ENCODE results near the gene ZEB1.

Gene ZEB1

DNA sequence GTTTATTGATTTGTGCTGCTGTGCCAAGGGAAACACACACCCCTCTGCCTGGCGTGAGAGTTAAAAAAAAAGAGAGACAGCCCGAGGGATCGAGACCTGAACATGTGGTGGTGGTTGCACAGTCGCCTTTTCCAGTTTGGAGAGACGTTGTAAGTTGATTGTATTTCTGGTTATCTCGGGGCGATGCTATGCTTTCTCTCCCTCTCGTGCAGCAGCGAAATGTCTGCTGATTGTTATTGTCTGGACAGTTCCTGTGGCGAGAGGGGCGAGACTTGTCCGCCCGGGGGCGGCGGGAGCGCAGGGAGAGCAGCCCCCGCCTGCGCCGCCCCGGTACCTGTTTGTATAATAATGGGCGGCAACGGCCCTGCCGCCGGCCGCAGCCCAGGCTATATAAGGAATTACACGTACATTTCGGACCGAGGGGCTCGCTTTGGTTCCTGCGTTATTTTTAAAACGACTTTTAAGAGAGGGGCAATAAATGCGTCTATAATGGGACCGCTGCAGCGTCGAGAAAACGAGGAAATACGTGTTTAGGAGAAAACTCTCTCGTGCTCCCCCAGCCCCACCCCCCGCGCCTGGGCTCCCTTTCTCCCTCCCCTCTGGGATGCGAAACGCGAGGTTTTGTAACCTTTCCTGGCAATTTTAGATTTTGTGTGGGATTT, 1.7 kb downstream of the ZEB1 start:
- Histone ChIP-seq H3K4me3 (ENCODE audit: low read length) (peak overlapping the region; percentile 32), H3K9me3 (ENCODE audit: control insufficient read depth, low read length) (no peaks in the 10 kb centered on the region), H3K36me3 (ENCODE audit: control insufficient read depth, insufficient read depth, low read length) (no peaks in the 10 kb centered on the region), H3K27me3 (ENCODE audit: control insufficient read depth, insufficient read depth, low read length) (peaks cover 27% of the 10 kb centered on the region), H3K9ac (ENCODE audit: low read length) (peak overlapping the region; percentile 57), H3K4me1 (ENCODE audit: control insufficient read depth, insufficient read depth, low read length) (peaks cover 10% of the 10 kb centered on the region)

DNA sequence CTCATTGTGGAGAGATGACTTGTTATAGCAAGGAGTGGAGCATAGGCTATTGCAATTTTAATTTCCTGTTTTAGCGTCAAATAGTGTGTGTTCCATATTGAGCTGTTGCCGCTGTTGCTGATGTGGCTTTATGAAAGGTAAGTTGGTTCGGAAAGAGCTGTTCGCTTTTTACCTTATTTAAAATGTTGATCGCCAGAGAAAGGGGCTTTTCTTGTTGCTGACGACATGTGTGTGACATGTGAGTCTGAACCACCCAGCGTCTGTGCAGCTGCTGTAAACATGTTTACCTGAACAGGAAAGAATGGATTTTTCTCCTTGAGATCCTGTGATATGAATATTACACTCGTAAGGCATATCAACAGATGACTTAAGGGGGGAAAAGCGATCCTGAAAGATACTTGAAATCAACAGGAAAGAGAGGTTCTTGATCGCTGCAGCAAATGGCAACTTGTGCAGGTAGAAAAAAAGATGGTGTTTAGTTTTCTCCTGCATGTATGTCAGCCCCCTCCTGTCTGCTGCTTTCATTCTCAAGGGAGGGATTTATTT, 2.5 kb downstream of the ZEB1 start:
- Histone ChIP-seq H3K36me3 (ENCODE audit: control insufficient read depth, insufficient read depth, low read length) (no peaks in the 10 kb centered on the region), H3K27me3 (ENCODE audit: control insufficient read depth, insufficient read depth, low read length) (peaks cover 27% of the 10 kb centered on the region), H3K9ac (ENCODE audit: low read length) (peak overlapping the region; percentile 57), H3K9me3 (ENCODE audit: control insufficient read depth, low read length) (no peaks in the 10 kb centered on the region), H3K4me1 (ENCODE audit: control insufficient read depth, insufficient read depth, low read length) (peaks cover 10% of the 10 kb centered on the region), H3K4me3 (ENCODE audit: low read length) (no peak overlapping the region)

DNA sequence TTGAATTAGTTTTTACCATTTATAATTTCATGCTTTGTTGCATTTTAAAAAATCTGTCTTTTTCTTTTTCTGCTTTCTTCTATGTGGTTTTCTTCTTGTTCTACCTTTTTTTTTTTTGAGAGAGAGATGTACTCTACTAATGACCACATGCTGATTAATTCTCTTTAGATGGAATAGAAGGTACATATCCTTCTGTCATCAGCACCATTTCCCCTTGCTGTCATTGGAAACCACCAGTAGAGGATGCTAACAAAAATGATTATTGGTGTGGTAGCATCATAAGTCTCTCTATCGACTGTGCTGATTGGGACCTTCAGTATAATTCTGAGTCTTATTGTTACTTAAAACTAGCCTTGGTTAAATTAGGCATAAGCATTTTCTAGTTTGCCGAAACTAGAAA, 3.6 kb downstream of the ZEB1 start:
- Histone ChIP-seq H3K27me3 (ENCODE audit: control insufficient read depth, insufficient read depth, low read length) (peaks cover 27% of the 10 kb centered on the region), H3K4me1 (ENCODE audit: control insufficient read depth, insufficient read depth, low read length) (peaks cover 10% of the 10 kb centered on the region), H3K9ac (ENCODE audit: low read length) (no peak overlapping the region), H3K36me3 (ENCODE audit: control insufficient read depth, insufficient read depth, low read length) (no peaks in the 10 kb centered on the region), H3K9me3 (ENCODE audit: control insufficient read depth, low read length) (no peaks in the 10 kb centered on the region), H3K4me3 (ENCODE audit: low read length) (no peak overlapping the region)

DNA sequence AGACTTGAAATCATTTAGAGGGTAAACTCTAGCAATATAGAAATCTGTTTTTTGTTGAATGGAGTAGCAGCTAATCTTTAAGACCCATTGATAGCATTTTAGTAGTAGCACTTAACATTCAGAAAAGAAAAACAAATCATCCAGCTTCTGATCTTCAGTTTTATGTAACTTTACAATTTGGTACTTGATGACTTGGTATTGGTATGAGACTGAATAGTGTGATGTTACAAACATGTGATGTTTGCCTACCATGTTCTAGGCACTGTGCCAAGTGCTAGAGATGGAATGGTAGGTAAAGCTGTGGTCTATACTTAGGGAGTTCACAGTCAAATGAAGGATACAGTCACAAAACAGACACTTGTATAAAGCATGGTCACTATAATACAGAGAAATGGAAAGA, 21.3 kb downstream of the ZEB1 start:
- Histone ChIP-seq H3K4me1 (ENCODE audit: control insufficient read depth, insufficient read depth, low read length) (no peaks in the 10 kb centered on the region), H3K9me3 (ENCODE audit: control insufficient read depth, low read length) (no peaks in the 10 kb centered on the region), H3K9ac (ENCODE audit: low read length) (no peak overlapping the region), H3K4me3 (ENCODE audit: low read length) (no peak overlapping the region), H3K27me3 (ENCODE audit: control insufficient read depth, insufficient read depth, low read length) (no peaks in the 10 kb centered on the region), H3K36me3 (ENCODE audit: control insufficient read depth, insufficient read depth, low read length) (no peaks in the 10 kb centered on the region)

DNA sequence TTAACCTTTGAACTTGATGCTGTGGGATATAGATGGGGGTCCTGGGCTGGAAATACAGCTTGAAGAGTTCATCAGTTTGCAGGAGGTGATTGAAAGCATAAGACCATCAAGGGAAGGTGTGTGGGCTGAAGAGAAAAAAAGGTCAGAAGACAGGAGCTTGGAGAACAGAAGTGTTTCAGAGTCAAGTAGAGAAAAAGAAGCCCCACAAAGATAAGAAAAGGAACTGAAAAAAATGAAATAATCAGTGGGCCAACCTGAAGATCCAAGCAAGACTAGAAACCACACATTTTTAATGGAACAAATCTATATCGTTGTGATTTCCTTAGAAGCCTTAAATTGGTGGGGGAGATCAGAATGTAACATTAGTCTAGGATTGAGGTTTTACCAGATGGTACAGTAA, 22.5 kb downstream of the ZEB1 start:
- no peaks in the 10 kb centered on the region for H3K36me3 ChIP-seq (ENCODE audit: control insufficient read depth, insufficient read depth, low read length)
- H3K9me3 ChIP-seq (ENCODE audit: control insufficient read depth, low read length) = no peaks in the 10 kb centered on the region
- no peaks in the 10 kb centered on the region for H3K27me3 ChIP-seq (ENCODE audit: control insufficient read depth, insufficient read depth, low read length)
- no peak overlapping the region for H3K4me3 ChIP-seq (ENCODE audit: low read length)
- no peaks in the 10 kb centered on the region for H3K4me1 ChIP-seq (ENCODE audit: control insufficient read depth, insufficient read depth, low read length)
- H3K9ac ChIP-seq (ENCODE audit: low read length) = no peak overlapping the region

DNA sequence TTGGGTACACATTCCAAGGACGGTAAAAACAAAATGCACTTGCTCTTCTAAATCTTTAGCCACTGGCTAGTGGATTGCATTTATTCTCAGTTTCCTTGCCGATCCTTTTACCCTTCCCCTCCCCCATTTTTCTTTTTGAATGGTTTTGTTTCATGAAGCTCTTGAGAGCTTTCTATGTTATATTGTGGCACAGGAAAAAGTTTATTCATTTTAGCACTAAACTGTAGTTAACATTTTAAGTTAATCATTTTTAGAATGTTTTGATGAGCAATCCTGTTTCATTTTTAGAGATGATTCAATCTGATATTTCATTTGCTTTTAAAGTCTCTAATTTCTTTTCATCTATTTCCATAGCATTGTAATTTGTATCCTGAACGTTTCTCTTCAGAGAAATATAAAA, 24.0 kb downstream of the ZEB1 start:
- Histone ChIP-seq H3K36me3 (ENCODE audit: control insufficient read depth, insufficient read depth, low read length) (no peaks in the 10 kb centered on the region), H3K9ac (ENCODE audit: low read length) (no peak overlapping the region), H3K4me3 (ENCODE audit: low read length) (no peak overlapping the region), H3K27me3 (ENCODE audit: control insufficient read depth, insufficient read depth, low read length) (no peaks in the 10 kb centered on the region), H3K9me3 (ENCODE audit: control insufficient read depth, low read length) (no peaks in the 10 kb centered on the region), H3K4me1 (ENCODE audit: control insufficient read depth, insufficient read depth, low read length) (no peaks in the 10 kb centered on the region)

DNA sequence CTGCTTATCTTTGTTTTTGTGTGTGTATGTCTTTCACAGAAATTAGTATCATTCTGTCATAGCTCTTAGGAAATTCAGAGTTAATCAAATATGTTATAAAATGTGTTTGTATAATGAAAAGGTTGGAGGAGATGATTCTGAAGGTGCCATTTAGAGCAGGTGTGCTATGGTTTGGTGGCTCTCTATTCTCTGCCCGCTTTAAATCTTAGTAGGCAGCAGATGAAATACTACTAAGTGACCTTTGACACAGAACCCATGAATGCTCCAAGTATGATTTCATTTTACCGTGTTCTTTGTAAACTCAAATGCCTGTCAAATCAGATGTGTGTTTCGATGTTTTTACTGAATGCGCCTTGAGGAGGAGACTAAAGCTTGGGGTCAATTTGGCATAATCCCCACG, 24.5 kb downstream of the ZEB1 start:
- Histone ChIP-seq H3K36me3 (ENCODE audit: control insufficient read depth, insufficient read depth, low read length) (no peaks in the 10 kb centered on the region), H3K4me1 (ENCODE audit: control insufficient read depth, insufficient read depth, low read length) (no peaks in the 10 kb centered on the region), H3K9ac (ENCODE audit: low read length) (no peak overlapping the region), H3K9me3 (ENCODE audit: control insufficient read depth, low read length) (no peaks in the 10 kb centered on the region), H3K27me3 (ENCODE audit: control insufficient read depth, insufficient read depth, low read length) (no peaks in the 10 kb centered on the region), H3K4me3 (ENCODE audit: low read length) (no peak overlapping the region)

DNA sequence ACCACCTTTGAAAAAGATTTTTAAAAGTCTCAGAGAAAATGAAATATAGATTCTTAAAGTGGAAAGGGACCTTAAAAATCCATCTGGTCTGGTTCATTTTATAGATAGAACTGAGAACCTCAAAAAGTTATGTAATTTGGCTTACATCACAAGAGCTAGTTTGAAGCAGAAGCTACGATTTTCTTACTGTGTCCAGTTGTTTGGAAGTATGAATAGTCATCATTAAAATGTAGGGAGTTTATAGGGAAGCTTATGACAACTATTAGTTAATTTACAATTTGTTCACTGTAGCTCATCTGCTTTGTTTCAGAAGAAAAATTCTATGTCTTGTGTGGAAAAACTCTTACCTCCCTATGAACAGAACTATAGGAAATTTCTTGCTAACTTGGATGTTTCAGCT, 26.9 kb downstream of the ZEB1 start:
- no peaks in the 10 kb centered on the region for H3K9me3 ChIP-seq (ENCODE audit: control insufficient read depth, low read length)
- H3K27me3 ChIP-seq (ENCODE audit: control insufficient read depth, insufficient read depth, low read length) = no peaks in the 10 kb centered on the region
- no peak overlapping the region for H3K9ac ChIP-seq (ENCODE audit: low read length)
- H3K36me3 ChIP-seq (ENCODE audit: control insufficient read depth, insufficient read depth, low read length) = no peaks in the 10 kb centered on the region
- no peaks in the 10 kb centered on the region for H3K4me1 ChIP-seq (ENCODE audit: control insufficient read depth, insufficient read depth, low read length)
- H3K4me3 ChIP-seq (ENCODE audit: low read length) = no peak overlapping the region

DNA sequence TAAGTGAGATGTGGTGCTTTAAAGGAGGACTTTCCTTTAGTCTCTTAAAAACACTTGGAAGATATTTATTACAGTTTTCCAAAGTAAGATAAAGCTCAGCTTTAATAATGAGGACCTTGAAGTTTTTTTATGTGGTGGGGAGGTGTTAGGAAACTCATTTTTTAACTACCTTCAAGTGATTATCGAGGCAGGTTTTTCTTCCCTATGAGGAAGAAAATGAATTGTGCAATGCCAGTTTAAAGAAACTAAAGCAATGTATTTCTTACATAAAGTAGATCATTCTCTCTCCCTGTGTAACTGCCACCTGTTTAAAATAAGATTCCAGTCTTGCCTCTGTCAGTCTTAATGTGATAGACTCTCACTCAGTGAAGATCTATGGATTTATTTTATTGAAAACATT, 27.9 kb downstream of the ZEB1 start:
- H3K9me3 ChIP-seq (ENCODE audit: control insufficient read depth, low read length) = no peaks in the 10 kb centered on the region
- no peaks in the 10 kb centered on the region for H3K4me1 ChIP-seq (ENCODE audit: control insufficient read depth, insufficient read depth, low read length)
- H3K36me3 ChIP-seq (ENCODE audit: control insufficient read depth, insufficient read depth, low read length) = no peaks in the 10 kb centered on the region
- no peak overlapping the region for H3K4me3 ChIP-seq (ENCODE audit: low read length)
- H3K9ac ChIP-seq (ENCODE audit: low read length) = no peak overlapping the region
- H3K27me3 ChIP-seq (ENCODE audit: control insufficient read depth, insufficient read depth, low read length) = no peaks in the 10 kb centered on the region

DNA sequence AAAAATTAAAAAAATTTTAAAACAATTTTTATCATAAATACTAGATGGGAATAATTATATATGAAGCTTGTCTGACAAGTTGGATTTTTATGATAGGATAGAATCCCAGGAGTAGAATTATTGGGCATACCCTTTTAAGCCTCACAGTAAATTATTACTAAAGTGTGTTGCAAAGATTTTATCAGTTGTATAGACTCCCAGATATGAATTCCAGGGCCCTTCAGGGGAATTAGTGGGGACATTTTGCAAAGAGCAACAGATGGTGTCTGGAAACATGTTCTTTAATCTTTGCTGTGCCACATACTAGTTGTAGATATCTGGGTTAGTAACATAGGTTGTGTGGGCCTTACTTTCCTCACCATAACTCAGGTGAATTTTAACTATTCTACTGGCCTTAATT, 28.7 kb downstream of the ZEB1 start:
- Histone ChIP-seq H3K9me3 (ENCODE audit: control insufficient read depth, low read length) (no peaks in the 10 kb centered on the region), H3K9ac (ENCODE audit: low read length) (no peak overlapping the region), H3K4me1 (ENCODE audit: control insufficient read depth, insufficient read depth, low read length) (no peaks in the 10 kb centered on the region)

DNA sequence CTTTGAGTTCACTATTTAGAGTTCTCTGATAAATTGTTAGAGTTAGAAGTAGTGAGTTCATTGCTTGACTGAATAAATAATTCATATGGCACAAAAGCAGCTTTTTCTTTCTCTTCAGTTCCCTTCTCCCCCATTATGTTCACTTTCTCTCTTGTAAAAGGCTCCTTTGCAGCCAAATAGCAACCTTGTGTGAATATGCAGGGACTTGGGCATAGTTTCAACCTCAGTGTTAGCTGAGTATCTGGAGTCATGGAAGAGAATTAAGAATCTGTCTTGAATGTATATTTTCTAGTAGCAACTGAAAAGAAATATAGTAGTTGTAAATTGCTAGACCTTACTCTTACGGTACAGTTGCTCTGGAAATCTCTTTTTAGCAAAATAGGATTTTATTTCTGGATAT, 31.9 kb downstream of the ZEB1 start:
- no peak overlapping the region for H3K4me3 ChIP-seq (ENCODE audit: low read length)

More for the DNA sequence above, 28.7 kb downstream of the ZEB1 start:
- Histone ChIP-seq H3K36me3 (ENCODE audit: control insufficient read depth, insufficient read depth, low read length) (no peaks in the 10 kb centered on the region), H3K27me3 (ENCODE audit: control insufficient read depth, insufficient read depth, low read length) (no peaks in the 10 kb centered on the region), H3K4me3 (ENCODE audit: low read length) (no peak overlapping the region)

DNA sequence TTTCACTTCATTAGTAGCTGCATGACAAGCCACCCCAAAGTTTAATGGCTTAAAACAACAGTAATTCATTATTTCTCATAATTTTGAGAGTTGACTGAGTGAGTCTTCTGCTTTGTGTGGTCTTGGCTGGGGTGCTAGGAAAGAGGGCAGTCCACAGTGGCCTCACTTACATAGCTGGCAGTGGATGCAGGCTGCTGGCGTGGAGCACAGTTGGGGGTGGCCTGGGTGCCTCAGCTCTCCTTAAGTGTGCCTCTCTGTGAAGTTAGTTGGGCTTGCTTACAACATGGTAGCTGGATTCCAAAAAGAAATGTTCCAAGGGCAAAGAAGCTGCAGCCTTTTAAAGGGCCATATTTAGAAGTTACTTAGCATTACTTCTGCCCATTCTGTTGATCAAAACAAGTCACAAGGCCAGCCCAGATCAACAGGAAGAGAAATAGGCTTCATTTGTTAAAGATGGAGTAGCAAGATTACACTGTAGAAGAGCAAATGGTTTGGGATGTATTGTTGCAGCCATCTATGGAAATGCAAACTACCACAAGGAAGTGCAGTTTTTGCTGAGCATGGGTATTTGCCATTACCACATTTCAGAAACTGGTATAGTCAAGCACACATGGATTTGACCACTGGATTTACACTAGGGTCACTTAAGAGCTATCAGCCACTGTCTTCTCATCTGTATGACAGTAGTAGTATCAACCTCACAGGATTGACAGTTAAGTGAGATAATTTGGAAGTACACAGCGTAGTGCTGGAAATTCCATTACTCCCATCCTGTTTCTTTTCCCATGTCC, 33.6 kb downstream of the ZEB1 start:
- Histone ChIP-seq H3K9ac (ENCODE audit: low read length) (no peak overlapping the region), H3K9me3 (ENCODE audit: control insufficient read depth, low read length) (no peaks in the 10 kb centered on the region), H3K4me3 (ENCODE audit: low read length) (no peak overlapping the region), H3K36me3 (ENCODE audit: control insufficient read depth, insufficient read depth, low read length) (no peaks in the 10 kb centered on the region), H3K27me3 (ENCODE audit: control insufficient read depth, insufficient read depth, low read length) (no peaks in the 10 kb centered on the region), H3K4me1 (ENCODE audit: control insufficient read depth, insufficient read depth, low read length) (peaks cover 4% of the 10 kb centered on the region)

More for the DNA sequence above, 31.9 kb downstream of the ZEB1 start:
- H3K4me1 ChIP-seq (ENCODE audit: control insufficient read depth, insufficient read depth, low read length) = peaks cover 4% of the 10 kb centered on the region
- H3K9ac ChIP-seq (ENCODE audit: low read length) = no peak overlapping the region
- no peaks in the 10 kb centered on the region for H3K36me3 ChIP-seq (ENCODE audit: control insufficient read depth, insufficient read depth, low read length)
- H3K9me3 ChIP-seq (ENCODE audit: control insufficient read depth, low read length) = no peaks in the 10 kb centered on the region
- no peaks in the 10 kb centered on the region for H3K27me3 ChIP-seq (ENCODE audit: control insufficient read depth, insufficient read depth, low read length)

Measured in mucosa of stomach (tissue), 1 donor.